Type B pancreatic cell (in vitro differentiated cells): ENCODE data around the gene MRGPRE. TPM values are rescaled to one million over a fixed set of nuclear protein-coding genes. Genes with fewer than 3 reads are reported as not detected.

Experiments used
- DNase-seq: peaks from one replicate; pipeline ENCODE4 v3.0.0; 2021; ENCODE audit warnings: mixed read lengths; ENCODE audit not compliant: unreplicated experiment; ENCODE audit errors: extremely low spot score
- H3K27ac Mint-ChIP-seq: 2 replicates; pipeline ENCODE4 v1.8.0; 2021; ENCODE audit warnings: mild to moderate bottlenecking, mixed read lengths
- H3K27me3 Mint-ChIP-seq: 2 replicates; pipeline ENCODE4 v1.8.0; 2021; ENCODE audit warnings: mixed read lengths
- H3K36me3 Mint-ChIP-seq: 2 replicates; pipeline ENCODE4 v1.8.0; 2021; ENCODE audit warnings: mixed read lengths
- H3K4me1 Mint-ChIP-seq: one replicate; pipeline ENCODE4 v1.8.0; 2021; ENCODE audit warnings: mixed read lengths; ENCODE audit not compliant: unreplicated experiment
- H3K4me3 Mint-ChIP-seq: 2 replicates; pipeline ENCODE4 v1.8.0; 2021; ENCODE audit warnings: mild to moderate bottlenecking, mixed read lengths
- H3K9me3 Mint-ChIP-seq: 2 replicates; pipeline ENCODE4 v1.8.0; 2021; ENCODE audit warnings: mixed read lengths
- total RNA-seq: library from RNA; stranded (reverse); gene quantifications from 2 replicates; pipeline ENCODE4 v1.2.1, GENCODE V29; 2021; ENCODE audit warnings: low replicate concordance
- TF ChIP-seq, protein P1 (sequence below): fragments of 200-600 bp; sonication (generic); conservative IDR thresholded peaks from 2 replicates; pipeline ENCODE4 v1.5.0; 2021; ENCODE audit warnings: antibody characterized with exemption, mild to moderate bottlenecking

Gene MRGPRE
- total RNA-seq, 1 donor from 2014 or later = not detected

DNA sequence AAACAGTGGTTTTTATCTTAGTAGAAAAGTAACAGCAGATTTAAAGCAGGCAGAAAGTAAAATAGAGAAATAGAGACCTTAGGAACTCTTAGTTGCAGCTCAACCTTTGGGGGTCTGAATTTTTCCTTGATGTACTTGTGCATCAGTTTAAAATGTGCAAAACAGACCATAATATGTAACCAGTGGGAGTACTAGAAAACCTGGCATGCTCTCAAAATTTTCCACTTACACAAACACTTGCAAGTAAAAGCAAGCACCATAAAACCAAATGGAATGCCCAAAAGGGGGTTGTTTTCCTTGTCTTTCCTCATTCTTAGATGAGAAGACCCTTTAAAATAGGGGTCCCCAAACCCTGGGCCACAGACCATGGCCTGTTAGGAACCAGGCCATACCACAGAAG, 12.9 kb upstream of the MRGPRE start:
- no peak overlapping the region for H3K27ac Mint-ChIP-seq
- H3K4me1 Mint-ChIP-seq = no peaks in the 10 kb centered on the region
- H3K4me3 Mint-ChIP-seq = no peak overlapping the region
- no peaks in the 10 kb centered on the region for H3K36me3 Mint-ChIP-seq
- DNase-seq = no peak
- H3K27me3 Mint-ChIP-seq = peaks cover 9% of the 10 kb centered on the region
- TF ChIP-seq, protein P1, sequence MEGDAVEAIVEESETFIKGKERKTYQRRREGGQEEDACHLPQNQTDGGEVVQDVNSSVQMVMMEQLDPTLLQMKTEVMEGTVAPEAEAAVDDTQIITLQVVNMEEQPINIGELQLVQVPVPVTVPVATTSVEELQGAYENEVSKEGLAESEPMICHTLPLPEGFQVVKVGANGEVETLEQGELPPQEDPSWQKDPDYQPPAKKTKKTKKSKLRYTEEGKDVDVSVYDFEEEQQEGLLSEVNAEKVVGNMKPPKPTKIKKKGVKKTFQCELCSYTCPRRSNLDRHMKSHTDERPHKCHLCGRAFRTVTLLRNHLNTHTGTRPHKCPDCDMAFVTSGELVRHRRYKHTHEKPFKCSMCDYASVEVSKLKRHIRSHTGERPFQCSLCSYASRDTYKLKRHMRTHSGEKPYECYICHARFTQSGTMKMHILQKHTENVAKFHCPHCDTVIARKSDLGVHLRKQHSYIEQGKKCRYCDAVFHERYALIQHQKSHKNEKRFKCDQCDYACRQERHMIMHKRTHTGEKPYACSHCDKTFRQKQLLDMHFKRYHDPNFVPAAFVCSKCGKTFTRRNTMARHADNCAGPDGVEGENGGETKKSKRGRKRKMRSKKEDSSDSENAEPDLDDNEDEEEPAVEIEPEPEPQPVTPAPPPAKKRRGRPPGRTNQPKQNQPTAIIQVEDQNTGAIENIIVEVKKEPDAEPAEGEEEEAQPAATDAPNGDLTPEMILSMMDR = no peak
- peaks cover 11% of the 10 kb centered on the region for H3K9me3 Mint-ChIP-seq

DNA sequence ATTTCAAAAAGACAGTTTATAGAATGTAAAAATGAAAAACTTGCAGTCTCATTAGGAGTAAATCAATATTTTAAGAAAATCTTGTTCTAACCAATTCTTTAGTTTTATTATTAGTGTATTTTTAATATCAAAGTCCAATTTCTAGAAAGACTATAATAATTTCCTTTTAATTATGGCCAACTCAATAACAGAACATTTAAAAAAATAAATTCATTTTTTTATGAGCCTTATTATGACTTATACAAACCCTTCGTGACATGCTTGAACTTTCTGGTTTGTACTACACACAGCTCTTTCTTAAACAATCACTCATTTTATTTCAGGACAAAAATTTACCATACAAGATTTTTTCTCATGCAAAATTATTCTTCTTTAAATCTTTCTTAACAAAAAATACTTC, 11.7 kb upstream of the MRGPRE start:
- Mint-ChIP-seq H3K27me3 (peaks cover 9% of the 10 kb centered on the region), H3K4me3 (no peak overlapping the region), H3K27ac (no peak overlapping the region)

DNA sequence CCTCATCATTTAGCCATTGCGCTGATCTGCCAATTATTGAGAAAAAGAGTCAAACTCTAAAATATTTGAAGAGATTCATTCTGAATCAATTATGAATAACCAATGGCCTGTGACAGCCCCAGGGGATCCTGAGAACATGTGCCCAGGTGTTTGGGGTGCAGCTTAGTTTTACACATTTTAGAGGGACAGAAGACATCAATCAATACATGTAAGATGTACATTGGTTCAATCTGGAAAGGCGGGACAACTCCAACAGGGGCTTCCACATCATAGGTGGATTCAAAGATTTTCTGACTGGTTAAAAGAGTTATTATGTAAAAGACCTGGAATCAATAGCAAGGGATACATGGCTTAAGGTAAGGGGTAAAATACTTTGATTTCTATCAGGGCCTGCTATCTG, 4.9 kb upstream of the MRGPRE start:
- no peak overlapping the region for H3K27ac Mint-ChIP-seq
- peaks cover 23% of the 10 kb centered on the region for H3K27me3 Mint-ChIP-seq
- H3K4me1 Mint-ChIP-seq = no peaks in the 10 kb centered on the region
- no peaks in the 10 kb centered on the region for H3K9me3 Mint-ChIP-seq
- no peaks in the 10 kb centered on the region for H3K36me3 Mint-ChIP-seq
- no peak for DNase-seq
- TF ChIP-seq, protein P1 = no peak
- H3K4me3 Mint-ChIP-seq = no peak overlapping the region

More for the DNA sequence above, 11.7 kb upstream of the MRGPRE start:
- TF ChIP-seq, protein P1 = no peak
- H3K4me1 Mint-ChIP-seq = no peaks in the 10 kb centered on the region
- H3K36me3 Mint-ChIP-seq = no peaks in the 10 kb centered on the region
- DNase-seq = no peak
- H3K9me3 Mint-ChIP-seq = peaks cover 11% of the 10 kb centered on the region

DNA sequence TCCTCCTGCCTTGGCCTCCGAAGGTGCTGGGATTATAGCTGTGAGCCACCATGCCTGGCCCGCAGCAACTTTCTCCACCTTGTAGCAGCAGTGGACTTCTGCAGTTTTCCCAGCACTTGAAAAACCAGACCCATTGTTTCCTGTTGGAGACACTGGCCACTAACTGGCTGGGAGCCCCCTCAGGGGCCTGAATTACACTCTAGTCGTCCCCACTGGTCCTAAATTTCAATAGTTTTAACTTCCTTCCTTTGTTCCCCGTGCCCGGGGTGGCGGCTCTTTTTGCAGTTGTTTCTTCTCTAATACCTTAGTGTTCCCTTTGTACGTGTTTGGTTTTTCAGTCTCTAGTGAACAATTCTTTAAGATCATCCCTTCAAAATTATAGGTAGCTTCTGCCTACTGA, 2.6 kb upstream of the MRGPRE start:
- TF ChIP-seq, protein P1 = no peak
- Mint-ChIP-seq H3K4me3 (no peak overlapping the region), H3K4me1 (no peaks in the 10 kb centered on the region), H3K9me3 (no peaks in the 10 kb centered on the region), H3K36me3 (no peaks in the 10 kb centered on the region), H3K27ac (no peak overlapping the region), H3K27me3 (peaks cover 21% of the 10 kb centered on the region)
- no peak for DNase-seq

DNA sequence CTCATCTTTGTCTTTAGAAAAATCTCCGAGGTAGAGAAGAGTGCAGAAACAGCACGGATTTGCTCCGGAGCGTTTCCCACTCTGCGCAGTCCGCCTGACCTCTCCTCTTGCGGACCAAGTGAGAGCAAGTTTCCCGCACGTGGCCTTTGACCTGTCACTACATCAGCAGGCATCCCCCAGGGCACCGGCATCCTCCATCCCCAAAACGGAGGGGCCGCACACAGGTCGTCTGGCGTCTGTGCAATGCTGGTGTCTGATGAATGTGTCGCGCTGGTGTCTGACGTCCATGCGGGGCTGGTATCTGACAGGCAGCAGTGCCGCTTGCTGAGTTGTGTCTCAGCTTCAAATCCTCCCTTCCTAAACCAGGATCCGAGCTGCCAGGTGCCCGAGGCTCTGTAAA, 739 bp upstream of the MRGPRE start:
- no peak for DNase-seq
- peaks cover 21% of the 10 kb centered on the region for H3K27me3 Mint-ChIP-seq
- H3K9me3 Mint-ChIP-seq = no peaks in the 10 kb centered on the region
- H3K36me3 Mint-ChIP-seq = no peaks in the 10 kb centered on the region
- no peaks in the 10 kb centered on the region for H3K4me1 Mint-ChIP-seq
- H3K4me3 Mint-ChIP-seq = no peak overlapping the region
- TF ChIP-seq, protein P1 = no peak
- H3K27ac Mint-ChIP-seq = no peak overlapping the region

DNA sequence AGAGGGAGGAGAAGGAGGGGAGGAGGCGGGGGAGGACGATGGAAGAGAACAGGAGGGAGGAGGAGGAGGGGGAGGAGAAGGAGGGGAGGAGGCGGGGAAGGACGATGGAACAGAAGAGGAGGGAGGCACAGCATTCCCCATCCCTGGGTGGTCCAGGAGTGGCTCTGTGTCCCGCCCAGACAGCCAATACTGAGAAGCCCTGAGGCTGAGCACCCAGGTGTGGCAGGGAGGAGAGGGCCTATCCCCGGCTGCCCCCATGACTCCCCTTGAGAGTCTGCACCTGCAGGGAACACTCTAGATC, 717 bp downstream of the MRGPRE start:
- DNase-seq = no peak
- H3K4me3 Mint-ChIP-seq = no peak overlapping the region
- H3K9me3 Mint-ChIP-seq = no peaks in the 10 kb centered on the region
- no peaks in the 10 kb centered on the region for H3K36me3 Mint-ChIP-seq
- H3K4me1 Mint-ChIP-seq = no peaks in the 10 kb centered on the region
- TF ChIP-seq, protein P1 = no peak
- no peak overlapping the region for H3K27ac Mint-ChIP-seq
- H3K27me3 Mint-ChIP-seq = peaks cover 23% of the 10 kb centered on the region
